ENCODE results near the gene ATP10A.
"Not testable (repeated sequence)": the region's sequence is repeated elsewhere in the genome, so short reads cannot be mapped to it uniquely, and the experiment has no call there.

Gene ATP10A

DNA sequence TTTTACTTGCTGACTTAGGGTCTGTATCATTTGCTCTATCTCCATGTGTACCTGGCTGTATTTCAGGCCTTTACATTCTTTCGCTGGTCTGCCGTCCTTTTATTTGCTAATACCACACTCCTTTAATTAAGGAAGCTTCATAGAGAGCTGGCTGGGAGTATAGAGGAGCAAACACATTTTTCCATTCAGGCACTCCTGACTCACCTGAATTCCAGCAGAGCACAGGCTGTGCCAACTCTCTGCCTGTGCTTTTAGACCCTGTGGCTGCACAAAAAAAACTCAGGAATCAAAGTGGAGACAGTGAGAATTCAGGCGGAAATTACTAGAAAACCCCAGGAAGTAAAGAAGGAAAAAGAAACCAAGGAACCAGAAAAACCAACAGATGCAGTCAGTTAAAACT, 29.0 kb upstream of the ATP10A start:
- ATAC-seq, result no peak
- Mint-ChIP-seq H3K4me1 (no peaks in the 10 kb centered on the region), H3K27me3 (peaks cover 10% of the 10 kb centered on the region)

DNA sequence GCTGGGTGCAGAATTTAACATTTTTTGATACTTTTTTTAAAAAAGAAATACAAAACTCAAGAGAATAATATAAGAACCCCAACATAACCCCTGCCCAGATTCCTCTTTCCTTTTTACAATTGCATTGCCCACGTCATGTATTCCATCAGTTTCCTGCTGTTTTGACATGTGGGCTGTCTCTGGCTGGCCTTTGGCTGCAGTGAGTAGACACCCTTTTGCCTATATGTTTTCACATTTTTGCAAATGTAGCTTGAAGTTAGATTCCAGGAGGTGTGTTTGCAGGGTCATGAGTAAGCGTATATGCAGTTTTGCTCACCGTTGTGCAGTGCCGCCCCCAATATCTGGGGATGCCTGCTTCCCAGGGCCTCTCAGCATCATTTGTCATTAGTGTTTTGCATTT, 28.0 kb upstream of the ATP10A start:
- H3K36me3 Mint-ChIP-seq (ENCODE audit: low read depth), result no peaks in the 10 kb centered on the region
- peaks cover 10% of the 10 kb centered on the region for H3K27me3 Mint-ChIP-seq
- no peaks in the 10 kb centered on the region for H3K4me1 Mint-ChIP-seq
- no peak for DNase-seq
- H3K9me3 Mint-ChIP-seq, result peaks cover 5% of the 10 kb centered on the region
- no peak for ATAC-seq
- H3K27ac Mint-ChIP-seq, result no peak overlapping the region
- no peak overlapping the region for H3K4me3 Mint-ChIP-seq

More for the DNA sequence above, 29.0 kb upstream of the ATP10A start:
- DNase-seq, result no peak
- no peaks in the 10 kb centered on the region for H3K36me3 Mint-ChIP-seq (ENCODE audit: low read depth)
- no peak overlapping the region for H3K4me3 Mint-ChIP-seq
- H3K27ac Mint-ChIP-seq, result no peak overlapping the region
- peaks cover 5% of the 10 kb centered on the region for H3K9me3 Mint-ChIP-seq

DNA sequence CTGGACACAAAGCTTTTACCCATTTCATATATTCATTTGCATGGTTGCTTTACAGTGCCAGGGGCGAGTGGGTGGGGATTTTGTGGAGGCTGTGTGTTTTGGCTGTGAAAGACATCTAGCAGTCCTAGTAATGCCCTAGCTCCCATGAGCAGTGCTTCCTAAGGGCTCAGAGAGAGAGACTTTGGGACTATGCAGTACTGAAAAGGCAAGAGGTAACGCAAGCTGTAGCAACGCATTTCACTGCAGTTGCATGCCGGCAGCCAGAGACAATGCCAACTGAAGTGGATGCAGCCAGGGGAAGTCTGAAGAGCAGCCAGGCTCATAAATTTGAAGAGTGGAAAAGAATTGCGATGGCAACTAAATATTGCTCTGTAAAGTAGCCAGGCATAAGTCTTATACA, 27.4 kb upstream of the ATP10A start:
- Mint-ChIP-seq H3K27me3 (peaks cover 10% of the 10 kb centered on the region), H3K36me3 (ENCODE audit: low read depth) (no peaks in the 10 kb centered on the region), H3K4me1 (no peaks in the 10 kb centered on the region), H3K27ac (no peak overlapping the region), H3K9me3 (peaks cover 5% of the 10 kb centered on the region), H3K4me3 (no peak overlapping the region)
- no peak for ATAC-seq
- DNase-seq, result no peak

DNA sequence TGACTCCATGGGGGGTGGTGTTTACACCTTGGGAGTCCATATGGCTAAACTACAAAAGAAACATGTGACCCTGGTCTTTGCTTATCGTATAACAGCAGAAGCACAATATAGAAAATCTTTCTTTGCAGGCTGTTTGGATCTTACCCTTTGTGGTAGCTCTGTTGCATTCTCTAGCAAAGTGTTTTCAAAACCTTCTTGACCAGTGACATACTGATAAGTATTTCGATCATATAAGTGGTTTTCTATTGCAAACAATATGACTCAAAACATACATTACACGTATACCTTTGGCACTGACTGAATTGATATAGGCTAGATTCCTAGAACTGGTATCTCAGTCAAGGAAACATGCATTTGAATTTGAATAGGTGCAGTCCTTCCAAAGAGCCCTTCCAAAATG, 24.7 kb upstream of the ATP10A start:
- Mint-ChIP-seq H3K27me3 (peaks cover 4% of the 10 kb centered on the region), H3K36me3 (ENCODE audit: low read depth) (no peaks in the 10 kb centered on the region), H3K9me3 (no peaks in the 10 kb centered on the region), H3K4me1 (no peaks in the 10 kb centered on the region), H3K4me3 (no peak overlapping the region), H3K27ac (no peak overlapping the region)
- DNase-seq (no peak), ATAC-seq (no peak)

DNA sequence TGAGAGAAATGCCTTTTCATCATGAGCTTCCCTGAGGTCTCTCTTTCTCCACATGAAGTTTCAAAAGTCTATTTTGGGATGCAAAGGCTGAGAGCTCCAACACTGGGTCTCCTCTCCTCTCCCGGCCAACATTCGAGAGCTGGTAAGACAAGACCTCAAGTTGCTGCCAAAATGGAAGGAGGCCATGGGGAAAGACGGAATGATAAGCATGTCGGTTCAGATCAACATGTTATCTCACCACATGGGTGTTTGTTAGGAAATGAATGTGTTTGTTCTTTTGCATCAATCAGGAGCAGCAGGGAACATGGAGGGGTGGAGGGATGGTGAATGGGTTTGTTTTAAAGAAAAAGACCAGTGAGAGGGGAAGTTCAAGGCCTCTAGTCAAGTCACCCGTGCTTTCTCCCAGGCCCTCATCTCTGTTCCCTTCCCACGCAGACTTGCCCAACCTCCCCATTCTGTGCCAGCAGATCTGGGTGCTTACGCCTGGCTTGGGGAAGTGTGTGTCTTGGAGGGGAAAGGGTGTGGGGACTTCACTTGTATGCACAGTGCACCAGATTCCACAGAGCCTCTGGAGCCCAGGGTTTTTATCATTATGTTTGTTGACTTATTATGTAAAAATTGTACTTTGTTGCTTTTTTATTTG, 23.5 kb upstream of the ATP10A start:
- DNase-seq (no peak), ATAC-seq (no peak)
- Mint-ChIP-seq H3K27me3 (peaks cover 4% of the 10 kb centered on the region), H3K4me3 (no peak overlapping the region), H3K4me1 (no peaks in the 10 kb centered on the region), H3K9me3 (no peaks in the 10 kb centered on the region), H3K27ac (no peak overlapping the region), H3K36me3 (ENCODE audit: low read depth) (no peaks in the 10 kb centered on the region)

DNA sequence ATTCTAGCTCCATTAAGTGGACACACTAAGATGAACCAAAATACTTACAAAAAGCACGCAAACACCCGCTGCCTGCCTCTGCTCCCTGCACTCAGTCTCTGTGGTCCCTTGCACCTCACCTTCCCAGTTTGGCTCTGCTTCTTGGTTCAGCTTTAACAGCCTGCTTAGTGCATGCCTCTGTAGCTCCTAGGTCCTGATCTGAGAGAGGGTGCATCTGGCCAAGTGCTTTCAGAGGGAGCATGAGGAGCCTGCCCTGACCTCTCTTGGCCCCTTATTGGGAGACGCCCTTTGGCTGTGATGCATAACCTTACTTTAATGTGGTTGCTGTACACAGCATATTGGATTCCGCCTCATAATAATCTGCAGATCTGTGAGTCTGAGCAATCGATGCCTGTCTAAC, 21.2 kb upstream of the ATP10A start:
- no peak for DNase-seq
- Mint-ChIP-seq H3K9me3 (no peaks in the 10 kb centered on the region), H3K36me3 (ENCODE audit: low read depth) (no peaks in the 10 kb centered on the region), H3K4me1 (no peaks in the 10 kb centered on the region), H3K27me3 (no peaks in the 10 kb centered on the region), H3K27ac (no peak overlapping the region), H3K4me3 (no peak overlapping the region)
- ATAC-seq, result no peak

DNA sequence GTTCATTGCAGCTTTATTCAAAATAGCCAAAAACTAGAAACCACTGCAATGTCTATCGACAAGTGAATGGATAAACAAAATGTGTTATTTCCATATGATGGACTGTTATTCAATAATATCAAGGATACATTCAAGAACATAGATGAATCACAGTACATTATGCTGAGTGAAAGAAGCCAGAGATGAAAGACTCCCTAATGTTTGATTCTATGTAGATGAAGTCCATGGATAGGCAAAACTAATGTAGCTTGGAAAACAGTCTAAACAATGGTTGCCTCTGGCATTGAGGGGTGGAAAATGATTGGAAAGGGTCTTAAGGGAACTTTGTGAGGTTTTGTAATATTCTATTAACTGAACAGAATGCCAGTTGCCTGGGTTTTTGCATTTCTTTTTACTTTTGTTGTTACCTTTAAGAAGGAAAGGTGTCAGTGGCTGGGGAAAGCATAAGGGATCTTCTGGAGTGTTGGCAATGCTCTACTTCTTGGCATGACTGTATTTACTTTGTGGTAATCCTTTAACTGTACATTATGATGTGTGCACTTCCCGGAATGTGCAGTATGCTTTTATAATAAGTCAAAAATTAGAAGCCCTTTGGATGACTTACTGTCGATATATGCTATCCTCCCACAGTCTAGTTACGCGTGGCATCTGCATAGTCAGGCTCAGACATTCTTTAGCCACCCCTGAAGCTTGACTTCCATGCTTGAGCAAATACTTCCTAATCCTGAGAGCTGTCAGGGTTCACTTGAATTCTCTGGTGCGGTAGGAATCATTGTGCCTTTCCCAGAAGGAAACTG, 20.5 kb upstream of the ATP10A start:
- Mint-ChIP-seq H3K4me1 (no peaks in the 10 kb centered on the region), H3K27ac (no peak overlapping the region), H3K36me3 (ENCODE audit: low read depth) (no peaks in the 10 kb centered on the region), H3K4me3 (no peak overlapping the region), H3K27me3 (no peaks in the 10 kb centered on the region), H3K9me3 (no peaks in the 10 kb centered on the region)
- no peak for ATAC-seq
- no peak for DNase-seq

DNA sequence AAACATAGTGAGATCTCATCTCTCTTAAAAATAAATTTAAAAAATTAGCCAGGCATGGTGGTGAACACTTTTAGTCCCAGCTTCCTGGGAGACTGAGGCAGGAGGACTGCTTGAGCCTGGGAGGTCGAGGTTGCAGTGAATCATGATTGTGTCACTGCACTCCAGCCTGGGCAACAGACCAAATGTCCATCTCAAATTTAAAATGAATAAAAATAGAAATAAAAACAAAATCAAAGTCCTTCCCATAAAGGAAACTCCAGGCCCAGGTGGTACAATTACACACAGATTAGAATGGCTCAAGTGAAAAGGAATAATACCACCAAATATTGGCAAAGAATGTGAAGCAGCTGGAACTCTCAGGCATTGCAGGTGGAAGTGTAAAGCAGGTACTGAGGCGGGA, 19.3 kb upstream of the ATP10A start:
- H3K36me3 Mint-ChIP-seq (ENCODE audit: low read depth), result no peaks in the 10 kb centered on the region

DNA sequence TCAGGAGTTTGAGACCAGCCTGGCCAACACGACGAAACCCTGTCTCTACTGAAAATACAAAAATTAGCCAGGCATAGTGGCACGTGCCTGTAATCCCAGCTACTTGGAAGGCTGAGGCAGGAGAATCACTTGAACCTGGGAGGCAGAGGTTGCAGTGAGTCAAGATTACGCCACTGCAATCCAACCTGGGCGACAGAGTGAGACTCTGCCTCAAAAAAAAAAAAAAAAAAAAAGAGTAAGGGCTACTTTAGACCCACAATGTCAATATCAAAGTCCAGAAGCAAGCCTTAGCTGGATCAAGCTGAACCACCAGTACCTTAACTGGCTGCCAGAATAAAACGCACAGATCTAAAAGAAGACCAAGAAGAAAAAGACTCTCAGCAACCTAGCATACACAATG, 17.8 kb upstream of the ATP10A start:
- not testable (repeated sequence) for ATAC-seq

More for the DNA sequence above, 19.3 kb upstream of the ATP10A start:
- ATAC-seq (no peak), DNase-seq (no peak)
- Mint-ChIP-seq H3K9me3 (no peaks in the 10 kb centered on the region), H3K4me1 (no peaks in the 10 kb centered on the region), H3K27me3 (no peaks in the 10 kb centered on the region), H3K27ac (no peak overlapping the region), H3K4me3 (no peak overlapping the region)

DNA sequence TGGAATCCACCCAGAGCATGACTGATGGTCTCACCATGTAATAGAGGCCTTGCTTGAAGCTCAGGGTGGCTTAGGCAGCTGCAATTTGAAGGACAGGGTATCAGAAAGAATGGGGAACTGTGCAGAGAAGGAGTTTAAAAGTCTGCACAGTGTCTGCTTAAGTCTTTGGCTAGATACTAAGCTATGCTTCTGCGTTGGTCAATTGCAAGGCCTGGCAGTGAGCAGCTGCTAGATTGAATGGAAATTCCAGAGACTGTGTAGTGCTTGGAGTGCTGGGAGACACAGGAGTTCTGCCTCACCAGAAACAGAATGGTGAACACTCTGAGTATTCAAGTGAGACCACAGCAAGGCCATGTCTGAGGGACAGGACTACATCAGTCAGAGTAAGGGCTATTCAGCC, 17.3 kb upstream of the ATP10A start:
- H3K27me3 Mint-ChIP-seq, result no peaks in the 10 kb centered on the region
- no peak for ATAC-seq

More for the DNA sequence above, 17.8 kb upstream of the ATP10A start:
- not testable (repeated sequence) for H3K27ac Mint-ChIP-seq; H3K4me3 Mint-ChIP-seq; H3K4me1 Mint-ChIP-seq; DNase-seq; H3K36me3 Mint-ChIP-seq (ENCODE audit: low read depth); H3K9me3 Mint-ChIP-seq; H3K27me3 Mint-ChIP-seq

DNA sequence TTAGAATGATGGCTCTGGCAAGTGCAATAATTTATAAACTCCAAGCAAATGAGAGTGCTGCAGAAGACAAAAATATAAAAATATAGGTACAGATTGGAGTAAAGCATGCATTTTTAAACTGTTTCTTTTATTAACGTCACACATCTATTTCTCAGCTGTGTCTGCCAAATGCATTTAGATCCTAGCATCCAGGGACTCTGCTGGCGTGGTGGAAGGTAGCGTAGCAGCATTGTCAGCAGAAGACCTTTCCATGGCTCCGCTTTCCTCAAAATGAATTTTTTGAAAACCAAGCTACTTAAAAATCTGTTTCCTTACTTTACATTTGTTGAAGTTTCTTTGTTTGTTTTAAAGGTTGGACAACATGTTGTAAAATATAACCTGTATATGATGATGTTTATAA, 16.3 kb upstream of the ATP10A start:
- Mint-ChIP-seq H3K27ac (no peak overlapping the region), H3K9me3 (no peaks in the 10 kb centered on the region), H3K27me3 (no peaks in the 10 kb centered on the region), H3K4me3 (no peak overlapping the region), H3K4me1 (no peaks in the 10 kb centered on the region), H3K36me3 (ENCODE audit: low read depth) (no peaks in the 10 kb centered on the region)
- DNase-seq (no peak), ATAC-seq (no peak)

More for the DNA sequence above, 17.3 kb upstream of the ATP10A start:
- Mint-ChIP-seq H3K4me3 (no peak overlapping the region), H3K36me3 (ENCODE audit: low read depth) (no peaks in the 10 kb centered on the region), H3K27ac (no peak overlapping the region), H3K9me3 (no peaks in the 10 kb centered on the region), H3K4me1 (no peaks in the 10 kb centered on the region)
- no peak for DNase-seq

DNA sequence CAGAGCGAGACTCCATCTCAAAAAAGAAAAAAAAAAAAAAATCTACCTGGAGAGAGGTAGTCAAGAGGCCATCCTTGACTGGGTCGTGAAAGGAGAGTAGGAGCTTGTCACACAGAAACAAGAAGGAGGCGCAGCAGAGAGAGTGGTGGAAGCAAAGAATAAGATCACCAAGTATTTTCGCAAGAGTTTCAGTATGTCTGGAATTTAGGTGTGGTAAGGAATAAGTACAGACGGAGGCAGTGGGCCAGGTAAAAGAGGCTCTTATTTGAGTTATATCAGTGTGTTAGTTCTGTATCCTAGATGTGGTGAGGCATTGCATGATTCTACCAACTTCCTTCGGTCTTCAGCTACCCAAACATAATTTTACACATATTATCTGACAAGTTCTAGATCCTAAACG, 14.6 kb upstream of the ATP10A start:
- Mint-ChIP-seq H3K4me1 (no peaks in the 10 kb centered on the region), H3K9me3 (no peaks in the 10 kb centered on the region), H3K27me3 (no peaks in the 10 kb centered on the region), H3K27ac (no peak overlapping the region), H3K4me3 (no peak overlapping the region), H3K36me3 (ENCODE audit: low read depth) (no peaks in the 10 kb centered on the region)
- DNase-seq (no peak), ATAC-seq (no peak)

DNA sequence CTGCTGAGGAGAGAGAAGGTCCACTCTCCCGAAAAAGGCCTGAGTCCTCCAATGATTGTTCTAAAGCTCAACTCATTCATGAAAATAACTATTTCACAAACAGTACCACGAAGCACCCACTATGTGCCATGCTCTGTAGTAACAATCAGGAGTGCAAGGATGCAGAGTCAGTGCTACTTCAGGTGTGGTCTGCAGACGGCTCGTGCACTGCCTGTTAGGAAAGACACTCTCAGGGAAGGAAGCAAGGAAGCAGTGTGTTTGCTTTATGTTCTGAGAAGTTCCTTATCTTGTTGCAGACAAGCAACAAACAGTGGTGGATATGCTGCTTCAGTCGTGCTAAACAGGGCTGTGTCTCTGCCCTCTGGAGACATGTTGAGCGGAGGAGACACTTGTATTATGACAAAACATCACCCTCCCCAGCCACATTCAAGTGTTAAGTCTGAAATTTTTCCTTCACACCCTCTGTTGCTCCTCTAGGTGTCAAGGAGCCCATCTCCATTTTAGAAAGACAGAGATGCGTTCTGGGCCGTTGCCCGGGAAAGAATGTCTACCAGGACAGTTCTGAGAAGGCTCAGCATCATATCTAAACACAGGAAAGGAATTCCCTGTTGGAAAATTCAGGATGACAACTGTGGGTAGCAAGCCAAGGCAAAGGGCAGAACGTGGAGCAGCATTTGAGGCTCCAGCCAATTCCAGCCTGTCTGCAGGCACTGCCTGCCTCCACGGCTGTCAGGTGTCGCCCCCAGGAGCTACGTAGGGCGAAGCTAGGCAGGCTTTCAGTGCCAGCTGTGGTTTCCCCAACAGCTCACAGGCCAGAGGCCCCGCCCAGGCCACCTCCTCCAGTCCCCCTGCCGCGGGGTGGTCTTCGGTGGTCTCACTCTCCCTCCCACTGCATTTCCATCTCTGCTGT, 13.4 kb upstream of the ATP10A start:
- Mint-ChIP-seq H3K4me1 (no peaks in the 10 kb centered on the region), H3K27ac (no peak overlapping the region), H3K9me3 (no peaks in the 10 kb centered on the region), H3K4me3 (no peak overlapping the region), H3K27me3 (no peaks in the 10 kb centered on the region), H3K36me3 (ENCODE audit: low read depth) (no peaks in the 10 kb centered on the region)
- ATAC-seq (no peak), DNase-seq (no peak)

DNA sequence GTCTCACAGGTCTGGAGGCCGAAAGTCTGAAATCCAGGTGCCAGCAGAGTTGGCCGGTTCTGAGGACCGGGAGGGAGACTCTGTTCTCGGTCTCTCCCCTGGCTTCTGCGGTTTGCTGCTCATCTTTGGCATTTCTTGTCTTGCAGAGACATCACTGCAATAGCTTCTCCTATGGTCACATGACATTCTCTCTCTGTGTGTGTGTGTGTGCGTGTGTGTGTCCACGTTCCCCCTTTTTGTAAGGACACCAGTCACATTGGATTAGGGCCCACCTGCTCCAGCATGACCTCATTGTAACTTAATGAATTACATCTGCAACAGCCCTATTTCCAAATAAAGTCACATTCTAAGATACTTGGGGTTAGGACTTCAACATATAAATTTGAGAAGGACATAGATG, 12.4 kb upstream of the ATP10A start:
- no peaks in the 10 kb centered on the region for H3K36me3 Mint-ChIP-seq (ENCODE audit: low read depth)
- no peaks in the 10 kb centered on the region for H3K4me1 Mint-ChIP-seq
- H3K27me3 Mint-ChIP-seq, result no peaks in the 10 kb centered on the region
- ATAC-seq (no peak), DNase-seq (no peak)
- no peak overlapping the region for H3K4me3 Mint-ChIP-seq
- no peak overlapping the region for H3K27ac Mint-ChIP-seq
- H3K9me3 Mint-ChIP-seq, result no peaks in the 10 kb centered on the region

DNA sequence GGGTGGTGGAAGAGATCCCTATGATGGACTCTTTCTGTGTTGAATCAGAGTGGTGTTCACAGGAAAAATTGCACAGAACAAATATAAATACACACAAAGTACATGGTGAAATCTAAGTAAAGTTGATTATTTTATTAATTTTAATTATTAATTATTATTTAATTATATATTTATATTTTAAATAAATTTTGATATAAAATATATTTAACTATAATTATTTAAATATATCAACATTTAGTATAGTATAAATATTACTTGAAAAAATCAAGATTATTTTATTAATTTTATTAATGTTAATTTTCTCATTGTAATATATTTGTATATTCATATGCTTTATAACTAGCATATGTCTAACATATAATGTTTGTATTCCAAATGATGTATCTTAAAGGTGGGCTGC, 11.3 kb upstream of the ATP10A start:
- Mint-ChIP-seq H3K27ac (no peak overlapping the region), H3K27me3 (no peaks in the 10 kb centered on the region), H3K36me3 (ENCODE audit: low read depth) (no peaks in the 10 kb centered on the region), H3K9me3 (no peaks in the 10 kb centered on the region), H3K4me3 (no peak overlapping the region), H3K4me1 (peaks cover 2% of the 10 kb centered on the region)
- DNase-seq, result no peak
- ATAC-seq, result no peak
